HepG2 (cell line): ENCODE results near the gene PRXL2B. TPM values are rescaled to one million over a fixed set of nuclear protein-coding genes. Genes with fewer than 3 reads are reported as not detected.

Experiments
- ARHGAP35 ChIP-seq: sonication (generic); formaldehyde crosslinking; IDR thresholded peaks from 2 replicates; pipeline ENCODE4 v1.9.0; 2022; ENCODE audit warnings: mild to moderate bottlenecking, inconsistent platforms, moderate library complexity, missing genetic modification reagents, borderline replicate concordance
- CHD2 ChIP-seq: IDR thresholded peaks from 2 replicates; pipeline ENCODE4 v1.6.1; 2011; ENCODE audit warnings: low read depth, low read length, improper control_type of control experiment
- CREB1 ChIP-seq, 2 experiments: fragments of 450-650 bp in 1 of 2; IDR thresholded peaks; 2 replicates each; pipeline ENCODE4 v1.6.1; 2016 to 2017; ENCODE audit warnings: control low read depth in 1 of 2, mild to moderate bottlenecking in 1 of 2, missing compliant biosample characterization in 1 of 2, missing genetic modification characterization in 1 of 2
- HMG20B ChIP-seq: conservative IDR thresholded peaks from 2 replicates; pipeline ENCODE4 v1.6.1; 2016; ENCODE audit warnings: missing genetic modification reagents, missing compliant biosample characterization
- IRX3 ChIP-seq: sonication (generic); formaldehyde crosslinking; IDR thresholded peaks from 2 replicates; pipeline ENCODE4 v1.8.1; 2023; ENCODE audit warnings: mild to moderate bottlenecking, low read depth, missing genetic modification reagents, borderline replicate concordance
- KDM2A ChIP-seq: sonication (generic); formaldehyde crosslinking; IDR thresholded peaks from 2 replicates; pipeline ENCODE4 v1.4.0; 2020; ENCODE audit warnings: low read depth, missing genetic modification reagents, borderline replicate concordance
- MTA1 ChIP-seq: sonication (generic); formaldehyde crosslinking; IDR thresholded peaks from 2 replicates; pipeline ENCODE4 v1.4.0; 2020; ENCODE audit warnings: missing genetic modification reagents, mild to moderate bottlenecking, borderline replicate concordance
- MZF1 ChIP-seq: sonication (generic); formaldehyde crosslinking; IDR thresholded peaks from 2 replicates; pipeline ENCODE4 v1.8.1; 2023; ENCODE audit warnings: mild to moderate bottlenecking, missing genetic modification reagents, borderline replicate concordance
- NONO ChIP-seq, 2 experiments: fragments of 450-650 bp in 1 of 2; sonication (generic) in 1 of 2; formaldehyde crosslinking in 1 of 2; IDR thresholded peaks in 1 of 2; conservative IDR thresholded peaks in 1 of 2; 2 replicates each; pipeline versions ENCODE4 v1.6.1 to v1.8.0; 2017 to 2022; ENCODE audit warnings: mild to moderate bottlenecking in 1 of 2, missing genetic modification reagents in 1 of 2, moderate library complexity in 1 of 2
- POLR2G ChIP-seq: fragments of 200-400 bp; formaldehyde crosslinking; IDR thresholded peaks from 2 replicates; pipeline ENCODE4 v1.6.1; 2018; ENCODE audit warnings: mild to moderate bottlenecking, low read depth, low read length, moderate library complexity
- PPARG ChIP-seq: conservative IDR thresholded peaks from 2 replicates; pipeline ENCODE4 v1.6.1; 2016; ENCODE audit warnings: missing biosample characterization, missing genetic modification reagents
- SRSF1 ChIP-seq: fragments of 200-400 bp; formaldehyde crosslinking; optimal IDR thresholded peaks from 2 replicates; pipeline ENCODE3; 2017; ENCODE audit warnings: mild to moderate bottlenecking, low read depth, low read length, moderate library complexity
- ZBTB1 ChIP-seq: sonication (generic); formaldehyde crosslinking; IDR thresholded peaks from 2 replicates; pipeline ENCODE4 v1.4.0; 2020; ENCODE audit warnings: missing genetic modification reagents, borderline replicate concordance
- ZEB1 ChIP-seq: IDR thresholded peaks from 2 replicates; pipeline ENCODE4 v1.6.1; 2012; ENCODE audit warnings: mild to moderate bottlenecking, low read depth, inconsistent platforms; ENCODE audit not compliant: insufficient replicate concordance
- ZFP36L1 ChIP-seq: sonication (generic); formaldehyde crosslinking; IDR thresholded peaks from 2 replicates; pipeline ENCODE4 v1.8.0; 2022; ENCODE audit warnings: mild to moderate bottlenecking, missing genetic modification reagents, moderate library complexity
- ZFP82 ChIP-seq: sonication (generic); formaldehyde crosslinking; IDR thresholded peaks from 2 replicates; pipeline ENCODE4 v1.5.1; 2020; ENCODE audit warnings: mild to moderate bottlenecking, missing genetic modification reagents, borderline replicate concordance
- ZFYVE20 ChIP-seq: sonication (generic); formaldehyde crosslinking; IDR thresholded peaks from 2 replicates; pipeline ENCODE4 v1.8.0; 2023; ENCODE audit warnings: low read depth, mild to moderate bottlenecking, moderate library complexity, missing genetic modification reagents, borderline replicate concordance
- ZNF232 ChIP-seq: sonication (generic); formaldehyde crosslinking; IDR thresholded peaks from 2 replicates; pipeline ENCODE4 v1.4.0; 2020; ENCODE audit warnings: missing genetic modification reagents, borderline replicate concordance
- ZNF256 ChIP-seq: sonication (generic); formaldehyde crosslinking; conservative IDR thresholded peaks from 2 replicates; pipeline ENCODE4 v1.4.0; 2020; ENCODE audit warnings: missing genetic modification reagents
- ZNF703 ChIP-seq: sonication (generic); formaldehyde crosslinking; IDR thresholded peaks from 2 replicates; pipeline ENCODE4 v1.5.1; 2020; ENCODE audit warnings: missing genetic modification reagents, mild to moderate bottlenecking, moderate library complexity, borderline replicate concordance
- ZNF782 ChIP-seq: sonication (generic); formaldehyde crosslinking; IDR thresholded peaks from 2 replicates; pipeline ENCODE4 v1.4.0; 2020; ENCODE audit warnings: missing genetic modification reagents, mild to moderate bottlenecking, borderline replicate concordance
- ZNF883 ChIP-seq: sonication (generic); formaldehyde crosslinking; IDR thresholded peaks from 2 replicates; pipeline ENCODE4 v1.5.1; 2020; ENCODE audit warnings: mild to moderate bottlenecking, missing genetic modification reagents; ENCODE audit errors: not compliant biosample characterization
- polyA plus RNA-seq, 8 experiments: library from polyadenylated mRNA; depleted of rRNA in 3 of 8; stranded (reverse) in 7 of 8; unstranded in 1 of 8; fragments of >200 nt; fragmentation: Illumina TruSeq in 4 of 8; extraction: Trizol in 4 of 8; gene quantifications; 2 replicates each; pipeline versions ENCODE4 v1.2.1 to v1.2.3, GENCODE V29; 2011 to 2016; ENCODE audit warnings: low read depth in 4 of 8, missing spikeins in 1 of 8, mixed read lengths in 1 of 8; ENCODE audit not compliant: insufficient read depth in 1 of 8
- total RNA-seq, 5 experiments: library from RNA; depleted of rRNA; stranded (reverse); fragments of >200 nt; fragmentation: Illumina TruSeq; extraction: Trizol; gene quantifications; 2 replicates each; pipeline ENCODE4 v1.2.3, GENCODE V29; 2016; ENCODE audit warnings: low read depth in 1 of 5
- TF ChIP-seq, protein P1 (sequence below): sonication (generic); formaldehyde crosslinking; IDR thresholded peaks from 2 replicates; pipeline ENCODE4 v1.4.0; 2020; ENCODE audit warnings: mild to moderate bottlenecking, missing genetic modification reagents
- TF ChIP-seq, protein P2 (sequence below), 2 experiments: sonication (generic) in 1 of 2; formaldehyde crosslinking in 1 of 2; IDR thresholded peaks; 2 replicates each; pipeline versions ENCODE4 v1.5.1 to v1.6.1; 2011 to 2020; ENCODE audit warnings: borderline replicate concordance in 1 of 2, low read depth in 1 of 2, low read length in 1 of 2, mild to moderate bottlenecking in 1 of 2, missing genetic modification reagents in 1 of 2, moderate library complexity in 1 of 2
- TF ChIP-seq, protein P3 (sequence below): sonication (generic); IDR thresholded peaks from 2 replicates; pipeline ENCODE4 v1.6.1; 2016; ENCODE audit warnings: low read depth, borderline replicate concordance

Gene PRXL2B
- total and polyA plus RNA-seq, 2 of the 13 experiments (the other 11 are each of a cell fraction or from before 2014, with no cell fraction given): 16.8 to 22.1 TPM

DNA sequence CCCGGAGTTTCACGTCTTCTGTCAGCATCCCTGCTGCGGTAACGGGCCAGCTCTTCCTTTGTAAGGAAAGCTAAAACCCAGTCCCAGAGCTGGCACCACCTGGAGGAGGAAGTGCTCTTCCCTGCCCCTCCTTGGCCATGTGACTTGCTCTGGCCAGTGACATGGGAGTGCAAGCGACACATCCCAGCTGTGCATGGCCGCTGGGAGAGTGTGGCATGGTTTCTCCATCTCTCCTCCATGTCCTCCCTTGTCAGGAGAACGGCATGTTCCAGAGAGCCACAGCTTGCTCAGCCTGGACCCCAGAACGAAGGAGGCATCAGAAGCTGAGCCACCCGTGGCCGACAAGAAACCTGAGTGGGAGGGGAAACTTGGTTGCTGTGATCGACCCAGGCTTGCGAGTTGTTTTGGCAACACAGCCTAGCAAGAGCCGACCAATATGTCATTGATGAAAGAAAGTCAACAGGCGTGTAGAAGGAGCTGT is 2.7 kb upstream of the PRXL2B start (continued):
- TF ChIP-seq, protein P1, sequence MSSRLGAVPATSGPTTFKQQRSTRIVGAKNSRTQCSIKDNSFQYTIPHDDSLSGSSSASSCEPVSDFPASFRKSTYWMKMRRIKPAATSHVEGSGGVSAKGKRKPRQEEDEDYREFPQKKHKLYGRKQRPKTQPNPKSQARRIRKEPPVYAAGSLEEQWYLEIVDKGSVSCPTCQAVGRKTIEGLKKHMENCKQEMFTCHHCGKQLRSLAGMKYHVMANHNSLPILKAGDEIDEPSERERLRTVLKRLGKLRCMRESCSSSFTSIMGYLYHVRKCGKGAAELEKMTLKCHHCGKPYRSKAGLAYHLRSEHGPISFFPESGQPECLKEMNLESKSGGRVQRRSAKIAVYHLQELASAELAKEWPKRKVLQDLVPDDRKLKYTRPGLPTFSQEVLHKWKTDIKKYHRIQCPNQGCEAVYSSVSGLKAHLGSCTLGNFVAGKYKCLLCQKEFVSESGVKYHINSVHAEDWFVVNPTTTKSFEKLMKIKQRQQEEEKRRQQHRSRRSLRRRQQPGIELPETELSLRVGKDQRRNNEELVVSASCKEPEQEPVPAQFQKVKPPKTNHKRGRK (CRISPR knock-in tag): no peak
- TF ChIP-seq ZNF703: no peak
- TF ChIP-seq, protein P2, sequence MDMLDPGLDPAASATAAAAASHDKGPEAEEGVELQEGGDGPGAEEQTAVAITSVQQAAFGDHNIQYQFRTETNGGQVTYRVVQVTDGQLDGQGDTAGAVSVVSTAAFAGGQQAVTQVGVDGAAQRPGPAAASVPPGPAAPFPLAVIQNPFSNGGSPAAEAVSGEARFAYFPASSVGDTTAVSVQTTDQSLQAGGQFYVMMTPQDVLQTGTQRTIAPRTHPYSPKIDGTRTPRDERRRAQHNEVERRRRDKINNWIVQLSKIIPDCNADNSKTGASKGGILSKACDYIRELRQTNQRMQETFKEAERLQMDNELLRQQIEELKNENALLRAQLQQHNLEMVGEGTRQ (IDR thresholded peaks at IDR 0.05; ENCODE audit: low read depth, low read length): peak; percentile 31; the same call in 1 of the 2 replicates
- TF ChIP-seq, protein P2 (CRISPR knock-in tag; IDR thresholded peaks at IDR 0.05; ENCODE audit: borderline replicate concordance): peak; percentile 52; the same call in 1 of the 2 replicates
- no peak for TF ChIP-seq MZF1 (CRISPR knock-in tag)
- no peak for TF ChIP-seq ZFP82 (CRISPR knock-in tag)
- no peak for TF ChIP-seq CHD2
- TF ChIP-seq ZEB1: no peak
- TF ChIP-seq ARHGAP35 (CRISPR knock-in tag): no peak
- TF ChIP-seq, protein P3, sequence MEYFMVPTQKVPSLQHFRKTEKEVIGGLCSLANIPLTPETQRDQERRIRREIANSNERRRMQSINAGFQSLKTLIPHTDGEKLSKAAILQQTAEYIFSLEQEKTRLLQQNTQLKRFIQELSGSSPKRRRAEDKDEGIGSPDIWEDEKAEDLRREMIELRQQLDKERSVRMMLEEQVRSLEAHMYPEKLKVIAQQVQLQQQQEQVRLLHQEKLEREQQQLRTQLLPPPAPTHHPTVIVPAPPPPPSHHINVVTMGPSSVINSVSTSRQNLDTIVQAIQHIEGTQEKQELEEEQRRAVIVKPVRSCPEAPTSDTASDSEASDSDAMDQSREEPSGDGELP: 0 out of 2 replicates have a peak, but pooled peaks have one; percentile 3
- TF ChIP-seq NONO (IDR thresholded peaks at IDR 0.05): no peak
- 0 out of 2 replicates have a peak, but pooled peaks have one; percentile 4 for TF ChIP-seq NONO (CRISPR knock-in tag; conservative IDR thresholded peaks at IDR 0.05)
- no peak for TF ChIP-seq PPARG (CRISPR knock-in tag)
- no peak for TF ChIP-seq MTA1 (CRISPR knock-in tag)
- no peak for TF ChIP-seq IRX3
- TF ChIP-seq KDM2A: peak; percentile 67; the same call in 1 of the 2 replicates
- no peak for TF ChIP-seq HMG20B
- TF ChIP-seq ZNF232 (CRISPR knock-in tag): 0 out of 2 replicates have a peak, but pooled peaks have one; percentile 41
- no peak for TF ChIP-seq ZFYVE20
- TF ChIP-seq SRSF1: no peak
- no peak for TF ChIP-seq ZFP36L1 (CRISPR knock-in tag)
- TF ChIP-seq ZBTB1: no peak
- no peak for TF ChIP-seq CREB1 (IDR thresholded peaks at IDR 0.05)
- no peak for TF ChIP-seq CREB1 (CRISPR knock-in tag; IDR thresholded peaks at IDR 0.05)
- no peak for TF ChIP-seq ZNF883
- TF ChIP-seq ZNF256: no peak
- no peak for TF ChIP-seq ZNF782
- TF ChIP-seq POLR2G: peak; percentile 25; the same call in 1 of the 2 replicates
